Measurements from ENCODE around the gene TASP1. TPM values are rescaled to one million over a fixed set of nuclear protein-coding genes. Genes with fewer than 3 reads are reported as not detected.

The TASP1 gene
- total and polyA plus RNA-seq, 4 donors, result 2.5 to 10.0 (median 4.7) TPM

DNA sequence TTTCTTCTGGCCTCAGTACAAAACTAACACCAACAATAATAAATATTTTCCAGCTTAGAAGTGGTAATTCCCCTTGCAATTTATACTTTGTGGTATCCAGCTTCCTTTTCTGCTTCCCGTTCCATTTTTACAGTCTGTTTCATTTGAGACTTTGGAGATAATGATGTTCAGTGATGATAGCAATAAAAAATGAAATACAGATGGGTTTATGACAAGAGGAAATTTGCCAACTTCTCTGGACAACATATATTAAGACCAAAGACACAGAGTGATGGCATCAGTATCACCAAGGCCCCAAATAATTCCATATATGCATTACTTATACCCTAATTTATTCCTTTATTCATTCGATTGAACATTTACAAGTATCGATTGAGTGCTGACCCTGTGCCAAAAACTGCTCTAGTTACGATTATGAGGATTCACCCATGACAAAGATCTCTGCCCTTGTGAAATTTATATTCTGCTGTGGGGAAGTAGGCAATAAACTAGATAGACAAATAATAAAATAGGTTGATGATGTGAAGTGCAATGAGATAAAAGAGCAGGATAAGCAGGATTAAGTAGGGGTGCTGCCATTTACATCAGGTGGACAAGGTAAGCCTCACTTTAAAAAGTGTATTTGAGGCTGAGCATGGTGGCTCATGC is 18.1 kb upstream of the TASP1 start:
- H3K4me3 ChIP-seq (ENCODE audit: low read depth in 1 of 3, low read length in 3 of 3), result no peak overlapping the region
- peaks cover 0 to 3% (median 0%) of the 10 kb centered on the region in 4 donors for H3K4me1 ChIP-seq (ENCODE audit: control insufficient read depth in 4 of 4, insufficient read depth in 4 of 4, low read length in 3 of 4)
- no peaks in the 10 kb centered on the region for H3K27me3 ChIP-seq (ENCODE audit: control insufficient read depth in 4 of 4, insufficient read depth in 4 of 4, low read length in 3 of 4)
- no peaks in the 10 kb centered on the region for H3K36me3 ChIP-seq (ENCODE audit: control insufficient read depth in 4 of 4, insufficient read depth in 3 of 4, low read depth in 1 of 4, low read length in 3 of 4)
- TF ChIP-seq GABPA (IDR thresholded peaks at IDR 0.05 in 1 of 2, conservative IDR thresholded peaks at IDR 0.05 in 1 of 2), result no peak
- TF ChIP-seq, protein P1, sequence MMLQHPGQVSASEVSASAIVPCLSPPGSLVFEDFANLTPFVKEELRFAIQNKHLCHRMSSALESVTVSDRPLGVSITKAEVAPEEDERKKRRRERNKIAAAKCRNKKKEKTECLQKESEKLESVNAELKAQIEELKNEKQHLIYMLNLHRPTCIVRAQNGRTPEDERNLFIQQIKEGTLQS (IDR thresholded peaks at IDR 0.05), result no peak
- no peak for TF ChIP-seq SP1 (IDR thresholded peaks at IDR 0.05)
- TF ChIP-seq, protein P2, sequence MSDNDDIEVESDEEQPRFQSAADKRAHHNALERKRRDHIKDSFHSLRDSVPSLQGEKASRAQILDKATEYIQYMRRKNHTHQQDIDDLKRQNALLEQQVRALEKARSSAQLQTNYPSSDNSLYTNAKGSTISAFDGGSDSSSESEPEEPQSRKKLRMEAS (IDR thresholded peaks at IDR 0.05), result no peak
- TF ChIP-seq EGR1 (IDR thresholded peaks at IDR 0.05; ENCODE audit: low read depth in 2 of 2), result no peak
- TF ChIP-seq RXRA (IDR thresholded peaks at IDR 0.05), result no peak
- no peak for TF ChIP-seq NR2F2 (IDR thresholded peaks at IDR 0.05)
- no peak for DNase-seq (ENCODE audit: low spot score)
- WGBS, result 50% methylated on average over 4 of the region's 4 CpGs
- H3K27ac ChIP-seq (ENCODE audit: low read depth in 1 of 2, low read length in 2 of 2), result no peak overlapping the region
- H3K9ac ChIP-seq (ENCODE audit: low read depth in 1 of 2, low read length in 2 of 2), result no peak overlapping the region
- H3K9me3 ChIP-seq (ENCODE audit: control insufficient read depth in 4 of 4, low read length in 3 of 4), result no peaks in the 10 kb centered on the region

DNA sequence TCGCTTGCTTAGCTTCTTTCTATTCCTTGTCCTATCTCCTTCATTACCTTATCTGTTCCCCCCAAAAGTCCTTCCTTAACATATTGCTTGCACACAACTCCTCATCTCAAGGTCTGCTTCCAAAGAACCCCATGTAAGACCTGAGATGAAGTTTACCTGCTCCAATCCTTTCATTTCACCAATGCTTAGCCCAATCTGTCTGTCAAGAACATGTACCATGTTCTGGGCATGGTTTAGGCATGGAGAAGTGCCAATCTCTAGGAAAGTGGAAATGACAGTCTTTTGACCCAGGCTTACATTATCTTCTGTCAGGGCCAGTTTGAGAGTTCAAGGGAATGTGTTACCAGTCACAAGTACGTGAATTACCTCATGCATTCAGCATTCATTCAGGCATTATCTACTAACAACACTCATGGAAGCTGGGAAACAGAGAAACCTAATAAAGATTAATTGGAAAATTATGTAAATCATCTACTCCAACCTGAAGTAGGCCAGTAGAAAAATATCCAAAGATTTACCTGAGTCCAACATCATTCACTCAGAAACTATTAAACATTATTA is 15.8 kb upstream of the TASP1 start:
- TF ChIP-seq GABPA (IDR thresholded peaks at IDR 0.05 in 1 of 2, conservative IDR thresholded peaks at IDR 0.05 in 1 of 2) (no peak), JUND (IDR thresholded peaks at IDR 0.05) (no peak)
- Histone ChIP-seq H3K9me3 (ENCODE audit: control insufficient read depth in 4 of 4, low read length in 3 of 4) (no peaks in the 10 kb centered on the region), H3K27me3 (ENCODE audit: control insufficient read depth in 4 of 4, insufficient read depth in 4 of 4, low read length in 3 of 4) (no peaks in the 10 kb centered on the region), H3K4me1 (ENCODE audit: control insufficient read depth in 4 of 4, insufficient read depth in 4 of 4, low read length in 3 of 4) (peaks cover 0 to 3% (median 0%) of the 10 kb centered on the region in 4 donors), H3K9ac (ENCODE audit: low read depth in 1 of 2, low read length in 2 of 2) (no peak overlapping the region), H3K4me3 (ENCODE audit: low read depth in 1 of 3, low read length in 3 of 3) (no peak overlapping the region), H3K36me3 (ENCODE audit: control insufficient read depth in 4 of 4, insufficient read depth in 3 of 4, low read depth in 1 of 4, low read length in 3 of 4) (no peaks in the 10 kb centered on the region), H3K27ac (ENCODE audit: low read depth in 1 of 2, low read length in 2 of 2) (no peak overlapping the region)
- 72% methylated on average over 2 of the region's 2 CpGs for WGBS
- DNase-seq (ENCODE audit: low spot score), result no peak

DNA sequence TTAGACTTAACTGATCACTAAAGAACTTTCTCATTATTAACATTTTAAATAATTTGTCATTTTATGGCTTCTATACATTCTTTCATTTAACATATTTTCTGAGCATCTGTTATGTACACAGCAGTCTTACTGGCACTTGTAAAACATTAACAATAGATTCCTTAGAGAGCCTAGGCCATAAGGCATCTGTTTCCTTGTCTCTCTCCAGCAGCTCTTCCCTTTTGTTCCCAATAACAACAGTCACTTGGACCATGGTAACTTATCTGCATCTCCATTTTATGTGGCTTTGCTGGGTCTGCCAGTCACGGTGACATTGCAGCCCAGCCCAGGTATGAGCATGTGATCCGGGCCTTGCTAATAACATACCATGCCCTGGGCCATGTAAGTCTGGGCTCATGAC is 11.7 kb upstream of the TASP1 start:
- no peaks in the 10 kb centered on the region for H3K4me1 ChIP-seq (ENCODE audit: control insufficient read depth in 4 of 4, insufficient read depth in 4 of 4, low read length in 3 of 4)
- H3K9ac ChIP-seq (ENCODE audit: low read depth in 1 of 2, low read length in 2 of 2), result no peak overlapping the region
- TF ChIP-seq, protein P3, sequence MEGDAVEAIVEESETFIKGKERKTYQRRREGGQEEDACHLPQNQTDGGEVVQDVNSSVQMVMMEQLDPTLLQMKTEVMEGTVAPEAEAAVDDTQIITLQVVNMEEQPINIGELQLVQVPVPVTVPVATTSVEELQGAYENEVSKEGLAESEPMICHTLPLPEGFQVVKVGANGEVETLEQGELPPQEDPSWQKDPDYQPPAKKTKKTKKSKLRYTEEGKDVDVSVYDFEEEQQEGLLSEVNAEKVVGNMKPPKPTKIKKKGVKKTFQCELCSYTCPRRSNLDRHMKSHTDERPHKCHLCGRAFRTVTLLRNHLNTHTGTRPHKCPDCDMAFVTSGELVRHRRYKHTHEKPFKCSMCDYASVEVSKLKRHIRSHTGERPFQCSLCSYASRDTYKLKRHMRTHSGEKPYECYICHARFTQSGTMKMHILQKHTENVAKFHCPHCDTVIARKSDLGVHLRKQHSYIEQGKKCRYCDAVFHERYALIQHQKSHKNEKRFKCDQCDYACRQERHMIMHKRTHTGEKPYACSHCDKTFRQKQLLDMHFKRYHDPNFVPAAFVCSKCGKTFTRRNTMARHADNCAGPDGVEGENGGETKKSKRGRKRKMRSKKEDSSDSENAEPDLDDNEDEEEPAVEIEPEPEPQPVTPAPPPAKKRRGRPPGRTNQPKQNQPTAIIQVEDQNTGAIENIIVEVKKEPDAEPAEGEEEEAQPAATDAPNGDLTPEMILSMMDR (IDR thresholded peaks at IDR 0.05; ENCODE audit: low read depth, low read length, missing input control), result no peak
- TF ChIP-seq, protein P1 (IDR thresholded peaks at IDR 0.05), result no peak
- TF ChIP-seq, protein P4, sequence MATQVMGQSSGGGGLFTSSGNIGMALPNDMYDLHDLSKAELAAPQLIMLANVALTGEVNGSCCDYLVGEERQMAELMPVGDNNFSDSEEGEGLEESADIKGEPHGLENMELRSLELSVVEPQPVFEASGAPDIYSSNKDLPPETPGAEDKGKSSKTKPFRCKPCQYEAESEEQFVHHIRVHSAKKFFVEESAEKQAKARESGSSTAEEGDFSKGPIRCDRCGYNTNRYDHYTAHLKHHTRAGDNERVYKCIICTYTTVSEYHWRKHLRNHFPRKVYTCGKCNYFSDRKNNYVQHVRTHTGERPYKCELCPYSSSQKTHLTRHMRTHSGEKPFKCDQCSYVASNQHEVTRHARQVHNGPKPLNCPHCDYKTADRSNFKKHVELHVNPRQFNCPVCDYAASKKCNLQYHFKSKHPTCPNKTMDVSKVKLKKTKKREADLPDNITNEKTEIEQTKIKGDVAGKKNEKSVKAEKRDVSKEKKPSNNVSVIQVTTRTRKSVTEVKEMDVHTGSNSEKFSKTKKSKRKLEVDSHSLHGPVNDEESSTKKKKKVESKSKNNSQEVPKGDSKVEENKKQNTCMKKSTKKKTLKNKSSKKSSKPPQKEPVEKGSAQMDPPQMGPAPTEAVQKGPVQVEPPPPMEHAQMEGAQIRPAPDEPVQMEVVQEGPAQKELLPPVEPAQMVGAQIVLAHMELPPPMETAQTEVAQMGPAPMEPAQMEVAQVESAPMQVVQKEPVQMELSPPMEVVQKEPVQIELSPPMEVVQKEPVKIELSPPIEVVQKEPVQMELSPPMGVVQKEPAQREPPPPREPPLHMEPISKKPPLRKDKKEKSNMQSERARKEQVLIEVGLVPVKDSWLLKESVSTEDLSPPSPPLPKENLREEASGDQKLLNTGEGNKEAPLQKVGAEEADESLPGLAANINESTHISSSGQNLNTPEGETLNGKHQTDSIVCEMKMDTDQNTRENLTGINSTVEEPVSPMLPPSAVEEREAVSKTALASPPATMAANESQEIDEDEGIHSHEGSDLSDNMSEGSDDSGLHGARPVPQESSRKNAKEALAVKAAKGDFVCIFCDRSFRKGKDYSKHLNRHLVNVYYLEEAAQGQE (IDR thresholded peaks at IDR 0.05), result no peak
- no peak for TF ChIP-seq RAD21 (IDR thresholded peaks at IDR 0.05)
- no peak for TF ChIP-seq JUND (IDR thresholded peaks at IDR 0.05)
- TF ChIP-seq HNF4A (conservative IDR thresholded peaks at IDR 0.05), result no peak
- H3K9me3 ChIP-seq (ENCODE audit: control insufficient read depth in 4 of 4, low read length in 3 of 4), result no peaks in the 10 kb centered on the region
- no peak overlapping the region for H3K4me3 ChIP-seq (ENCODE audit: low read depth in 1 of 3, low read length in 3 of 3)
- no peak overlapping the region for H3K27ac ChIP-seq (ENCODE audit: low read depth in 1 of 2, low read length in 2 of 2)
- 86% methylated on average over 2 of the region's 2 CpGs for WGBS
- no peaks in the 10 kb centered on the region for H3K36me3 ChIP-seq (ENCODE audit: control insufficient read depth in 4 of 4, insufficient read depth in 3 of 4, low read depth in 1 of 4, low read length in 3 of 4)
- H3K27me3 ChIP-seq (ENCODE audit: control insufficient read depth in 4 of 4, insufficient read depth in 4 of 4, low read length in 3 of 4), result no peaks in the 10 kb centered on the region
- DNase-seq (ENCODE audit: low spot score), result no peak
